HL-60 (cell line): ENCODE measurements around the gene SPDYC.

Source experiments
- DNase-seq, 2 experiments: peaks; one replicate each; pipeline ENCODE4 v3.0.0-alpha.2; 2010 to 2020; ENCODE audit warnings: low read depth in 1 of 2, low spot score in 1 of 2
- H3K27ac ChIP-seq: fragments of 250-450 bp; sonication (Bioruptor Pico); replicated peaks from 2 replicates; pipeline ENCODE4 v1.5.1; 2020; ENCODE audit warnings: mild to moderate bottlenecking, moderate library complexity
- H3K27me3 ChIP-seq: fragments of 250-450 bp; sonication (Bioruptor Pico); 2 replicates; pipeline ENCODE4 v1.5.1; 2021; ENCODE audit warnings: mild to moderate bottlenecking, moderate library complexity; ENCODE audit not compliant: insufficient read depth, poor library complexity, severe bottlenecking
- H3K4me3 ChIP-seq: replicated peaks from 2 replicates; pipeline ENCODE4 v1.5.1; 2011; ENCODE audit warnings: mild to moderate bottlenecking, control low read depth, low read length; ENCODE audit not compliant: insufficient read depth
- CTCF ChIP-seq: IDR thresholded peaks from one replicate; pipeline ENCODE4 v1.5.1; 2011; ENCODE audit warnings: low read length, control low read depth, inconsistent platforms; ENCODE audit not compliant: insufficient read depth
- GABPA ChIP-seq: IDR thresholded peaks from 2 replicates; pipeline ENCODE4 v1.6.1; 2012; ENCODE audit warnings: low read depth
- POLR2AphosphoS5 ChIP-seq: IDR thresholded peaks from 2 replicates; pipeline ENCODE4 v1.6.1; 2012; ENCODE audit warnings: low read depth
- REST ChIP-seq: IDR thresholded peaks from 2 replicates; pipeline ENCODE4 v1.6.1; 2012; ENCODE audit warnings: low read depth; ENCODE audit not compliant: insufficient replicate concordance
- SPI1 ChIP-seq: IDR thresholded peaks from 2 replicates; pipeline ENCODE4 v1.6.1; 2012; ENCODE audit warnings: low read depth, mild to moderate bottlenecking, borderline replicate concordance

The SPDYC gene

GRCh38 chr11:65207918-65208784 is 38.1 kb downstream of the SPDYC start:
- no peak overlapping the region for H3K4me3 ChIP-seq
- TF ChIP-seq POLR2AphosphoS5 (no peak), SPI1 (no peak), GABPA (no peak)
- no peak overlapping the region for H3K27ac ChIP-seq
- no peaks in the 10 kb centered on the region for H3K27me3 ChIP-seq
- DNase-seq, result no peak

GRCh38 chr11:65208785-65209710 is 39.0 kb downstream of the SPDYC start:
- DNase-seq, result peak in 1 of 2 experiments; percentile 46
- Histone ChIP-seq H3K27me3 (no peaks in the 10 kb centered on the region), H3K4me3 (no peak overlapping the region), H3K27ac (peak overlapping the region; percentile 34; the same call in 1 of the 2 replicates)
- TF ChIP-seq REST (no peak), SPI1 (peak; percentile 61; the same call in 1 of the 2 replicates)

GRCh38 chr11:65209711-65210360 is 39.8 kb downstream of the SPDYC start:
- no peak overlapping the region for H3K27ac ChIP-seq
- no peak for DNase-seq
- H3K27me3 ChIP-seq, result no peaks in the 10 kb centered on the region
- no peak for TF ChIP-seq SPI1
- no peak for TF ChIP-seq GABPA
- no peak for TF ChIP-seq REST
- TF ChIP-seq CTCF, result no peak
- TF ChIP-seq POLR2AphosphoS5, result no peak
- no peak overlapping the region for H3K4me3 ChIP-seq

- Histone ChIP-seq H3K27me3 (no peaks in the 10 kb centered on the region), H3K4me3 (no peak overlapping the region), H3K27ac (no peak overlapping the region)
- DNase-seq, result no peak
- TF ChIP-seq REST (no peak), POLR2AphosphoS5 (no peak), GABPA (no peak), CTCF (no peak), SPI1 (no peak)
Observed at GRCh38 chr11:65210361-65210731, 40.3 kb downstream of the SPDYC start.
